ENCODE measurements around the gene ARHGDIB. TPM values are rescaled to one million over a fixed set of nuclear protein-coding genes. Genes with fewer than 3 reads are reported as not detected.

The ARHGDIB gene
- total RNA-seq, 4 donors from 2014 or later = 96.1 to 255 (median 151) TPM

GRCh38 chr12:14941369-14941768, 20.0 kb downstream of the ARHGDIB start:
- TF ChIP-seq CTCF (IDR thresholded peaks at IDR 0.05; ENCODE audit: low read depth) = no peak

GRCh38 chr12:14938301-14938700, 23.1 kb downstream of the ARHGDIB start, which contains the start of gene ERP27:
ERP27 (minus strand) TSS chr12:14938537; CDS start chr12:14938508, 29 bp downstream.
- TF ChIP-seq CTCF (IDR thresholded peaks at IDR 0.05; ENCODE audit: low read depth) = no peak

GRCh38 chr12:14937689-14938088, 23.7 kb downstream of the ARHGDIB start:
- TF ChIP-seq CTCF (IDR thresholded peaks at IDR 0.05; ENCODE audit: low read depth) = no peak

DNA sequence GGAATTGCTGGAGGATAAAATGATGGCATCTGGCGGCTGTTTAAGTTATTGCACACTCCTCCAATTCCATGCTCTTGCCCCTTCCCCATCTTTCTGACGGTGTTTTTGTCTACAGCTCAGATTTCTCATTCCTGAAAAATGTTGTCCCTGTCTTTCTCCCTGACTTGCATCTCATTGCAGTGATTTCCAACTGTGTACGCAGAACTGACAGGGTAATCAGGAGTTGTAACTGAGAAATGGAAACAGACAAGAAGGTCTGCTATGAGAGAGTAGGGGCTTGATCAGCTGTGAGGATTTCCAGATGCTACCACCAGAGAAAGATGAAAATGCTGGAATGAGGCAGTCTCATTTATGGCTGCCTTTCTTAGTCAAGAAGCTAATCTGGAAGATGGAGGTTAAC, 24.4 kb downstream of the ARHGDIB start:
- TF ChIP-seq CTCF (IDR thresholded peaks at IDR 0.05; ENCODE audit: low read depth) = no peak

DNA sequence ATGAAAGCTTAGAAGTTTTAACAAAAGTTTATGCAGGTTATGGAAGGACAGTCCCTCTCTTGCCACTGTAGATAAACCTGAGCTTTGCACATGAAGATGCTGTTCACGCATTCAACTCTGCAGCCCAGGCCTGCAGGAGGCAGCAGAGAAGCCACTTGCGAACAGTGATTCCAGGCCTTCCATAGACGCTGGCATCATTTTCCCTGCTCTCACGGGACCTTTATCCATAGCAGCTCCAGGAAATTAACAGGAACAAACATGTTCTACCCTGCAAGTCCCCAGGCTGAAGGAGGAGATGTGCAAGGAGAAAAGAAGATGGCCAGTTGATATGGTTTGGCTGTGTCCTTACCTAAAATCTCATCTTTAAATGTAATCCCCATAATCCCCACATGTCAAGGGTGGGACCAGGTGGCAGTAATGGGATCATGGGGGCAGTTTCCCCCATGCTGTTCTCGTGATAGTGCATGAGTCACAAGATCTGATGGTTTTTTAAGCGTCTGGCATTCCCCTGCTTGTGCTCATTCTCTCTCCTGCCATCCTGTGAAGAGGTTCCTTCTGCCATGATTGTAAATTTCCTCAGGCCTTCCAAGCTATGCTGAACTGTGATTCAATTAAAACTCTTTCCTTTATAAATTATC, 25.1 kb downstream of the ARHGDIB start:
- TF ChIP-seq CTCF (IDR thresholded peaks at IDR 0.05; ENCODE audit: low read depth) = no peak

GRCh38 chr12:14935031-14935430, 26.4 kb downstream of the ARHGDIB start:
- TF ChIP-seq CTCF (IDR thresholded peaks at IDR 0.05; ENCODE audit: low read depth) = no peak

DNA sequence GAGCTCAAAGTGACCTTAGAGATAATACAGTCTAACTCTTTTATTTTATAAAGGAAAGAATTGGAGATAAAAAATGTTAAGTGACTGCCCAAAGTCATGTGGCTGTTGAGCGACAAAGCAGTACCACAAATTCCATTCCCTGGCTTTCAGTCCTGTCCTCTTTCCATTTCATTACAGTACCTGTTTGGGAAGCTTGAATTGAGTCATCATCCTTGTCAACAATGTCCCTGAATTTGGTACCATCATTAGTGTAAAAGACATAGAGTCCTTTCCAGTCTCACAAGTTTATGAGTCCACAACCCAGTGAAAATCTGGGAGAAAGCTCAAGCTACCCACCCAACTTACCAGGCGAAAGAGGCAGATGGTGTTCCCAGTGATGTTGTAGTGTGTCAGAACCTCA, 26.9 kb downstream of the ARHGDIB start:
- TF ChIP-seq CTCF (IDR thresholded peaks at IDR 0.05; ENCODE audit: low read depth) = no peak

Measured in subcutaneous adipose tissue (tissue), 4 donors.